NCI-H69 (cell line): Measurements from ENCODE around the gene CACHD1.

Experiments used
- DNase-seq: peaks from one replicate; lab custom pipeline; 2025; lab: John Stamatoyannopoulos, UW

Gene CACHD1

DNA sequence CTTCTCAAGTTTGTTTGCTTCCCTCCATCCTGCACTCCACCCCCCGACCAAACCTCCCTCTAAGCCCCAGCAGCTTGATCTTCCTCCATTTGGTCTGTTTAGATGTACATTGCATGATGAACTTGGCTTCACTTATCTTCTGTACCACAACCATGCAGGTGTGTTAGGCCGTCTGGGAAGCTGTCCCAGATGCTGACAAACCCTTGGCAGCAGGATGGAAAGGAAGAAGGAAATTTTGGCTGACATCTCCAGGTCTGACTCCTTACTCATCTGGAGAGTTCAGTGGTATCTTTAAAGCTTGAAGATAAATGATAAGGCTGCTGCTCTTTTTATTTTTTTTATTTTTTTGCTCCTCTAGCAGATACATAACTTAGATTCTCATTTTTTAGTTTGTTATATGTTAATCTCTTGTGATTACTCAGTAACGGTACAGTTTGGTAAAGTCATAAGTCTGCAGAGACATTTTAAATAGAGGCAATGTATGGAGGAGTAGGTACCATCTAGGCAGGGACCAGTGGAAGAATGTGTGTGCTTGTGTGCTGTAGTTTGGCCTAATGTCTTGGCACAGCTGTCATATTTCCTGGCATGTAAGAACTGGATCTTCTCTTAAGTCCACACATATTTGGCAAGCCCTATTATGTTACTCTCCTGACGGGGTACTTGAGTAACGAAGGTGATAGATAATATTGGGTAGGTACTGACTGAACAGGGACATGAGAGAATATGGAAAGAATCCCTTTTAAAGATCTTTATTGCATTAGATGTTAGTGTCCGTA is 79.7 kb downstream of the CACHD1 start:
- DNase-seq: peak; percentile 51

DNA sequence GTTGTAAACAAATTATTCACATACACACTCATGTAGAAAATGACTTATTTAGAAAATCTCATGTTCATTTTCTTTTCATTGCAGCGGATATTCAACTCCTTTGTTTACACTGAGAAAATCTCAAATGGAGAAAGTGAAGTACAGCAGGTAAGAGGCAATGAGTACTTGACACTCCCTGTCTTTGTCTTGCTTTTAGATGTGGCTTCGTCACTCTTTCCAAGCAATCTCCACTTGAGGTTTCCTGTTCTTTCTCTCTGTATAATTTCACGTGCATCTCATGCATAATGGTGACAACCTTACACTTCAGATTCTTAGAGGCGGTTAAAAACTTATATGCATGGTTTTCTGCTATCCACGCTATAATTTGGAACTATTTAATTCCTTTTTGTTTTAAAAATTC is 80.6 kb downstream of the CACHD1 start:
- no peak for DNase-seq

DNA sequence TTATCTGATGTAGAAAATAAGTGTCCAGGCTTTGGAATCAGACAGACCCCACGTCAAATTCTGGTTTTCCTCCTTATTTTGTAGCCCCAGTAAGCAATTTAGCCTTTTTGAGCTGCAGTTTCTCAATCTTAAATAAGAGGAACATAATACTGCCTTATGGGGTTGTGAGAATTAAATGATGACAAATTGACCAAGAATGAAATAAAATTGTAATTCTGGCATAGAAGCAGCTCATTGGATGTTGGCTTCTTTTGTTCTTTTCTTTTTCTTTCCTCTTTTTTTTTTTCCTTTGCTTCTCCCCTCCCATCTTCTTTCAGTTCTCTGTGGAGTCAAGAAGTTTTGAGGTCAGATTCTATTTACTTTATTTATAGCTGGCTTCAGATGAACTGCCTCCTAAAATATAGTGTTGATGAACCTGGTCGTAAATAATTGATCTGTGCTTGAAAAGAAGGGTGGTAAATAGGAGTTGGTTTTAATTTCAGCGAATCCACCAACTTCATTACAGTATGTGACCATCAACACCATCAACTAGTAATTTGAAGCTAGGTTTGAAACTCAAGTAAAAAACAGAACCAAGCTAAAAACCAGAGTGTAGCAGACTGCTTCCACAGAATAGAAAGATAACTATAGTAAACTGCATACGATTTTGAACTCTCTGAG is 81.1 kb downstream of the CACHD1 start:
- DNase-seq: no peak

DNA sequence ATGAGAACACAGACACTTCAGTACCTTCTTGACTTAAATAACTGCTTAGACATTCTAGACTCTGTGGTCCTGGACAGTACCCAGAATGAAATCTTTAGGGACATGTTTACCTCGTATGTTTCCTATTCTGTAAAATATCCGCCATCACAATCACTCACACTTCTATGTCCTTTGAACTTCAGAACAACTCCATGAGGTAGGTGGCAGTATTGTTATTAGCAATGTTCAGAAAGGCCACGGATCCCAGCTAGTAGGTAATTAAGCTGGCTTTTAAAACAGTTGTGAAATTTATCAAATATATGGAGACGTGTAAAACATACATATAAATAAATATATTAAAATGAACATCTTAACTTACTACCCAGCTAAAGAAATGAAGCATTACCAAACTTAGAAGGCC is 83.4 kb downstream of the CACHD1 start:
- DNase-seq: peak; percentile 9

DNA sequence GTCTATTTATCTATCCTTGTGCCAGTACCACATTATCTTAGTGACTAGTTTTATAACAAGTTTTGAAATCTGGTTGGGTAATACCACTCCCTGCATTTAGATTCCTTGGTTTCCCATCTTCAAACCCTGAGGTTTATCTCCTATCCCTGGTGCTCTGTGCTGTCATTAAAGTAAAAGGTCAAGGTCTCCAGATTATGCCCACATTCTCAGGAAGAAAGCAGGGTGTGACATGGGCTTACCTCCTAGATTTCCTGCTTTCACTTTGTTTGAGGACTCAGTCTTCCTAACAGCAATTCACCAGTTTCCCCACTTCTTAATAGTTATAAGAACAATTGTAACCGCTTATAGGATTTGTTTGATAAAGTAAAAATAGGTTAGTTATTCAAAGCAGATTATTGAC is 86.0 kb downstream of the CACHD1 start:
- DNase-seq: no peak

DNA sequence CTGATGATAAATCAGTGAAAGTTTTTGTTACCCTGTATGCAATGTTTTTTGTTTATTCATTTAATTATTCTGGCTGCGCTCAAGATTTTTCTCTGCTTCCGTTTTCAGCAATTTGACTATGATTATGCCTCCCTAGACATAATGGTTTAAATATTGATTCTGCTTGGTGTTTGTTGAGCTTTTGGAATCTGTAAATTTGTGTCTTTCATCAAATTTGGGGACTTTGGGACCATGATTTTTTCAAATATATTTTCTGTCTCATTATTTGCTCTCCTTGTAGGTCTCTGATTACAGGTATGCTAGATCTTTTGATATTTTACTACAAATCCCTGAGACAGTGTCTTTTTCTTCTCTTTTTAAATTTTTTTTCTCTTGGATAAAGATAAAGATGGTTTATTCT is 92.1 kb downstream of the CACHD1 start:
- DNase-seq: no peak

DNA sequence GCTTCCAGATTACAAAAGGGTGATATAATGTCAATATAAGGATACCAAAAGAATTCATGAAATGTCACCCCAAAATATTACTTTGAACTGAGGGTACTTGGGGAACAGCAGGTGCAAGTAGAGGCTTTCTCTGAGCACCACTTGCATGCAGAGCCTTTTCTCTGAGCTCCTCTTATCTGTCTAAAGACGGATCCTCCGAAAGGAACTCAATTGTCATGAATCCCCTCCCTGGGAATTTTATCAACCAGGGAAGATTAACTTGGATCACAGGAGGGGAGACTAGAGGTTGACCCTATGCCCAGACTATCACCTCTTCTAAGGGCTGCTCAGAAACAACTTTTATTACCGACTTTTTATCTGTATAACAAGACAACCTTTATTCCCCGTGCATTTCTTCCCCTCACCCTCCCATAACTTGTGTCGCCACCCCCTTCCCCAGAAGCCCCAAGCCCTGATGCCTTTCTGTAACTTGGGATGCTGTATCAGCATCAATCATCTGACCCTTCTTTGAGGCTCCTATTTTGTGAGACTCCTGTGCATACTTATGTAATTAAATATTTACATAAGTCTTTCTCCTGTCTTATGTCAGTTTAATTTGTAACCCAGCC is 94.1 kb downstream of the CACHD1 start:
- peak; percentile 82 for DNase-seq

DNA sequence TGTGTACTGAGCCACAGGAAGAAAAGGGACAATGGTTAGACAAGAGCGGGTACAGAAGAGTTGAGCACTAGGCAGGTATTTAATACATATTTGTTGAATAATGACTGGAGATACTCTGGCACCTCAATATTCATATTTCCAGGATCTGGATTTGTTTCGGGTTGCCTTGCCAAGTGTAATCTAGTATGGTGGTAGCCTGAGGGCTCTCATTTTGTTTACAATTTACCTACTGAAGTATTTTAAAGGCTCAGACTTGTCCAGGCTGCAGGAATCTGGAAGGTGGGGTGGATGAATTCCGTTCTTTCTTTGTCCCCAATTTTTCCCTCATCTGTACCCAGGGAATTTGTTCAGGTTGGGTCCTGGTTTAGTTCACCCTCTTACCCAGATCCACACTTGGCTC is 95.0 kb downstream of the CACHD1 start:
- peak; percentile 53 for DNase-seq

DNA sequence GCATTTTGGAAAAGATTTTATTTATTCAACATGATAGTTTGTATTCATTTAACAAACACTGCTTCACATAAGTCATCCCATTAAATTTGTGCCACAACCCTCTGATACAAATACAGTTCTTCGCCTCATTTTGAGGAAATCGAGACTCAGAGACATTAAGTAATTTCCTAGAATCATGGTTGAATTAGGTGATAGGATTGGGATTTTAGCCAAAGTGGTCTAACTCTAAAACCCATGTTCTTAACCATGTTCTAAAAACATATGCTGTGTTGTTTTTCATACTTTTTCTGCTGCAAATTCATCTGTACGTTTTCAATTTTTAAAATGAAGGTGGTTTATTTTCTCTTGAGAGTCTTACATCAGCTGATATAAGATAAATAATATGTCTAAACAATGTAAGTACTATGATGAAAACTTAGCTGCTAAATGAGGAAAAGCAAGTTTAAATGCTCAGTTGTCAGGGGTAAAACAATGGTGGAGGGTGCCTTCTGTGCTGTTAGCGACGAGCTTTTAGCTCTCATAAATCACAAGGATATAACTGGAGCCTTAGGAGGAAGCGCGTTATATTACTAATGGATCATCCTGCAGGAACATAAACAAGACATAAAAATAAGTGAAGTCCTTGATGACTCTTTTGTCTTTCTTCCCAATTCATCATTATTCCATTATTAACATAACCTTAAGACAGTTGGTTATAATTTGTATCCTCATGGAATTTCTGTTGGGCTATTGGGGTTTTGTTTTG is 97.7 kb downstream of the CACHD1 start:
- DNase-seq: peak; percentile 47

DNA sequence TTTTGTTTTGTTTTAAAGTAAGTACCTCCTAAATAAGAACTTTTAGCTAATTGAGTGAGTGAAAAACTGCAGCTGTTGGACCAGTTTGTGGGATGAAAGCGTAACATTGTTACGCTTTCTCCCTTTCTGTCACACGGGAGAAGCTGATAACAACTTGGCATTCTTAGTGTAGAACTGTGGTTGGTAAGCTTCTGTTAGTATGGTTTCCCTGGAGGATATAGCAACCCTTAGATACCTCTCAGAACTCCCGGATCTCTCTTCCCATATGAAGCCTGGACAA is 98.2 kb downstream of the CACHD1 start:
- DNase-seq: peak; percentile 20

DNA sequence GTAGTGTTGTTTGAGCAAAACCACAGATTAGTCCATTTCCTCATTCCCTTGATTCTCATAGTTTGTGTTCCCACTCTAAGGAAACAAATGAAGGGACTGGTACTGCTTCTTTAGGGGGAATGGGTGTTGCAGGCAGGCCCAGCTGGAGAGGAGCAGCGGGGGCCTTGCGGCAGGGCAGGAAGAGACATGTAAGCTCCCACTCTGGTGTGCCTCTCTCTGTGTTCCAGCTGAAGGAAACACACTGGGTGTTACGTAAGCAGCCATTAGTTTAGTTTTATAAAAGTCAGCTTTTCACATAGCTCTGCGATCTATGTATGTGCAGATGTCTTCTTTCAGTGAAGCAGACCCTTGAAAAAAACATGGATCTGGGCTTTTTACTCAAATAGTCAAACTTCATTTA is 99.5 kb downstream of the CACHD1 start:
- no peak for DNase-seq

DNA sequence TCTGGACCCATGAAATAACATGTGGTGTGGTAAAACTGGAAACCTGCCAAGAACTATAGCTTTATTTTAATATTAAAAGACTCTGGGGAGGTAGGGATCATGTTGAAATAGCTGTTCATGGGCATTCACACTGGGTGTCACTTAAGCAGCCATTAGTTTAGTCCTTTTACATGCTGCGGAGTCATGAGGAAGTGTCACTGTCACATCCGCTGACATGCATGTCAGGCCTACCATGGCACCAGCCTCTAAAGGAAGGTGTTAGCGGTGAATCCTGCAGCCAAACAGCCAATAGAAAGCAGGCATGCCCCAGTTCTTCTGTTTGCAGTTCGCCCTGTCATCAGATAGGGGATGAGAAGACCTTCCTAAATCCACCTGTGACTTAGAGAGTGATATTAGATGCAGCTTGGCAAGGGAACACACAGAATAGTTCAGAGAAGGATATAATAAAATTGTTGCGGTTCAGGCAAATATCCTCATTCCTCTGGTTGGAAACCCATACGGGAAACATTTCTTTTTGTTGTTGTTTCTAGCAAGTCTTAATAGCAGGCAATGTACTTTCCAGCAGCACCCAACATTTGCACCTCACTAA is 100.4 kb downstream of the CACHD1 start:
- DNase-seq: no peak

DNA sequence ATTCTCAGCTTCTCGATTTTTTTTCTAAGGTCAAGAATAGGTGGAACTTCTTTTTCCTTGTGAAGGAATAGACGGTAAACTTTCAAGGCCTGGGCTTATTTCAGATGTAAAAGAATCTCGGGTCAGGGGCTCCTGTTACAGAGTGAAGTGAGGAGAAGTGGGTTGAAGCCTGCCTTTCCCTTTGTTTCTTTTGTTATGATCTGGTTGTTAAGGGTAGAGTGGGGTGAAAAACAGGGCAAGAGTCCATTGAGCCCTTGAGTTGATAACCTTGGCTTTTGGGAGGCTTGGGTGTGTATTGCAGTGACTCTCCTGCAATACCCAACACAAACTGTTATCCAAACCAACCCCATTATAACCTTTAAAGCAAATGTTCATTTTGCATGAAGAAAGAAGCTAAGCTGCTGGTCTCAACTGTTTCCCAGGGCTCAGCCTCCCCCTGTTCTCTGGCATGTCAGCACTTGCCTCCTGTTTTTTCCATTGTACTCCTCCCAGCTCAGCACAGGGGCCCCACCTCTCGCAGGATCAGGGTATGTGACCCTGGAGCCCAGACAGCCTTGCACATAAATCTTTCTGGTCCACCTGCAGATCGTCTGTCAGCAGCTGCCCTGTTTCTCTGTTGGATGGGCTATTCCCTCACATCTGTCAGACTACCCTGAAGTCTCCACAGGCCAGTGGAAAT is 102.4 kb downstream of the CACHD1 start:
- peak; percentile 83 for DNase-seq

DNA sequence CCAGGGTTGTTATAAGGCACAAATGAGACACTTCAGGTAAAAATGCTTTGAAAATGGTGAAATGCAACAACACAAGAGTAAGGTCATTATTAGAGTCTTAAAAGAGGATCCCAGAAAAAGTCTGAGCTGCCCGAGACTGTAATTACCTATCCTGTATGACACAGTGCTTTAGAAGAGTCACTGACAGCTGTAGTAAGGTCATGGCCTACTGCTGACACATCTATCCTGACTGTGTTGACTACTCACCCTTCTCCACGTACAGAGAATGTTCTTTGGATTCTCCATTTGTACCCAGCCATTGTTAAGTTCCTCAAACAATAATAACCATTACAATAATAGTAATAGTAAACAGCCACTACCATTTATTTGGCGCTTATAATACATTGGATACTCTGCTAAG is 104.4 kb downstream of the CACHD1 start:
- no peak for DNase-seq

DNA sequence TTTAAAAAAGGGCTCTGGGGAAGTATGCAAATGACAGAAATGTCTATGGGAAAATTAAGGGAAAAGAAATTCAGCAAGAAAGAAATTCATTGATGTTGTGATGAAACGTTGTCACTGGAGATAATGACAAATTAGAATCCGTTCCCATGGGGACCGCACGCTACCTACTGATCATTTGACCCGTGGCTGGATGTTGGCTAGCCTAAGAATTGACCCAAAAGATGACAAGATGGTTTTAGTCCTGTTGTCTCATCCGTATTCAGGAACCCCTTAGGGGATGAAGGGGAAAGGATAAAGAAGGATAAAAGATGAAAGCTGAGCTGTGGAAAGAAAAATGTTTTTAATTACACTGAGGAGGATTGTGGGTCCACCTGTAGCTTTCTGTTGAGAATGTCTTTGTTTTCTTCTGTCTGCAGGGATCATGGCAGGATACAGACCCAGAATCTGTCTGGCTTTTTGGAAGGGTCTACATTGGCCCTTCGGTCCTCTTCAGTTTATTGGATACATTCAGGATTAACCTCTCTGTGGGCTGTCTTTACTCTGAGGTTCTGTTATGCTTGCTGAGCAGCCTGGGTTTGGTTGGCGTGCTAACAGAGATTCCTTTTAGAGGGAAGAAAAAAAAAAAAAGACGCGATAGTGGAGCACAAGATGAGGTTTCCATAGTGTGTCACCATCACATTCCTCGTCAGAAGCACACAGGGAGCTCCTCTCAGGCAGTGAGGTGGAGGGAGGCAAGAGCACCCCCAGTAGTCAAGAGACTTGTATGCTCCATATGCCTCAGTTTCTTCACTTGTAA is 106.2 kb downstream of the CACHD1 start:
- no peak for DNase-seq

DNA sequence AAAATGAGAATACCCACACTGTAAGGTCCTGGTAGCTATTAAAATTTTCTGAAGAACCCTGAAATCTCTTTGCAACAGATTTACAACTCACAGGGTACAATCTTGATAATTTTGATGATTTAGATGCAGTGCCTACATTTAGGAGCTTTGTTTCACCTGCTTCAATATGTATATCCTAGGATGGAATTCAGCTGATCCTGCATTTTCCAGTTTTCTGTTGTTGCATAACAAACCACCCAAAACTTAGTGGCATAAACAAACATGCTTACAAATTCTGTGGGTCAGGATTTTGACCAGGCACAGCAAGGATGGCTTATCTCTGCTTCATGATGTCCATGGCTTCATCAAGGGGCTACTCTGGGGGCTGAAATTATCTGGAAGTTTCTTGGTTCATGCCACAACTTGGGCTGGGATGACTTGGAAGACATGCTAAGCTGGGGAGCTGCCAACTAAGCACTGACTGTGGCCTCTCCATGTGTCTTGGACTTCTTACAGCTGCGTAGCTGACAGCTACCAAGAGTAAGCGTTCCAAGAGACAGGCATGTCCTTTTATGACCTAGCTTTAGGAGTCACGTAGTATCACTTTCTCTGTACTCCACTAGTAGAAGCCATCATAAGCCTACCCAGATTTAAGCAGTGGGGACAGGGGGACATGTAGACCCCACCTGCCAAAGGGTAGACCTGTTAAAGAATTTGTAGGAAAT is 108.5 kb downstream of the CACHD1 start:
- no peak for DNase-seq

DNA sequence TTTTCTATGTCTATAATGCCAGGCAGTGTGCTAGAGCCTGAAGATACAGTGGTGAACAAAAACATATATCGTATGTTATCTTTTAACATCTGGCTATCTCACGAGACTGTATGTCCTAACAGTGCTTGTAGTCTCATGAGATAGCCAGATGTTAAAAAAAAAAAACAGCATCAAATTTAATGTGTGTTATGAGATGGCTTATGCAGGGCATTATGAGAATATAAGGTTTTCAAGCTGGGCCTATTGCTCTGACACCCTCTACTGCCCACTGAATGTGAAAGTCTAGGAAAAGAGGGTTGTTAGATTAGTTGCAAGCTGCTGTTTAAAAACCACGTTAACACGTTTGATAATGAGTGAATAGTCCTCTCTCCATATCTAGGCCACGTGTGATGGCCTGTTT is 109.8 kb downstream of the CACHD1 start:
- no peak for DNase-seq

DNA sequence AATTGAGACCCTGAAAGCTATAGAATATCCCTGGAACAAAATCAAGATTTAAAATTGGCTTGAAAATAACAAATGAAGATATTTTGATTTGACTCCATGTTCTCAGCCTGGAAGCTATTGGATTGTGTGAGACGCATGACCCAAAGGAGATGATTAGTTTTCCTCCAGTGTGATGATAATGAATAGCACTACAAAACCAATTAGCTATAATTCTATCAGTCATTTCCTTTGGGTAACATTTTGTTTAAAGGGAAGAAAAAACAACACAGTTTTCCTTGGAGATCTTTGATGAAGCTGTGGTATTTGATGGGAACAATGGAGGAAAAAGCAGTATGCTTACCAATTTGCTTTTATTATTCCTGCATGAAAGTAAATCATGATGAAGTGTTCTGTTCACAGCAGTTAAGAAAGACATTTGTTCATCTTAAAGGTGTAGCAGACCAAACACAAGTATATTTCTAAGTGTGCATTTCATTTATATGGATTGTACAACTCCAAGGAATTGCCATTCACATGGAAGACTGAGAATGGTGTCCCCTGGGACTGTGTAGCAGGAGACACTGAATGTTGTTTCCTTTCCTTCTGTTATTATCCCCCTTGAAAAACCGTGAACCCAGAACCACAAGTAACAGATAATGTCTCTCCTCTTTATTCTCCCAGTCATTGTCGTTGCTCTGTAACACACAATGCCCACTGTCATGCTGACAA is 111.4 kb downstream of the CACHD1 start:
- peak; percentile 63 for DNase-seq

DNA sequence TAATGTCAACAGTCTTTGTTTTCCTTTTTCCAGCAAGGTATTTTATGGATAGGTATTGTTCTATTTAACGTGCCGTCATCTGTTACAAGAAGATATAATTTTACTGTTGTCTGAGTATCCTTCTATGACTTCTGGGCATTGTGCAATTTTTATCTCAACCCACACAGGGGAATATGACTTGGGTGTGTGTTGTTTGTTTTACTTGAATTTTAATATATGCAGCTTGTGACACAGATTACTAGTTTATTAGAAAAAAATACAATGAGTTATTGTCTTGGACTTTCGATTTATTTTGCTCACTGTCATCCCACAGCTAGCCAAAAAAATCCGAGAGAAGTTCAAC is 111.9 kb downstream of the CACHD1 start:
- DNase-seq: no peak

DNA sequence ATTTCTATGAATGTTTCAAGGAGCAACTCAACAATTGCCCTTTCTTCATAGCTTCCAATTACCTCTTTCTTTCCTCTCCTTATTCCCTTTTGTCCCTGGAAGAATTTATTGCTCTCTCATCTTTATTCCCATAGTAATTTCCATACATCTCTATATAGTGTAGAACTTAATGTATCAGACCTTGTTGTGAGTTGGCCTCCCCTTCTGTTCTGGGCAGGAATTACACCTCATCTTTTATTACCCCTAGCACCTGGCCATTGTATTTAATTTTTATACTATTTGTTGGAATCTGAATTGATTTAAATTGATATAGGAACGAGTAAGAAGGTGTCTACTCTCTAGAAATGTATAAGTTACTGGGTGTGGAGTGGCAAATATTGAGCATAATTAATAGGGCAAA is 114.5 kb downstream of the CACHD1 start:
- peak; percentile 16 for DNase-seq
